OCI-LY7 (cell line): Measurements from ENCODE around the gene OLFML3.

Source experiments
- CTCF ChIP-seq: fragments of 200-600 bp; sonication (generic); conservative IDR thresholded peaks from 2 replicates; pipeline ENCODE4 v1.5.1; 2014; ENCODE audit warnings: mild to moderate bottlenecking, antibody characterized with exemption, low read length, moderate library complexity, mixed read lengths
- EZH2phosphoT487 ChIP-seq: fragments of 200-600 bp; sonication (generic); IDR thresholded peaks from 2 replicates; pipeline ENCODE4 v1.6.1; 2018; ENCODE audit warnings: low read depth, borderline replicate concordance, mild to moderate bottlenecking, mixed run types, antibody characterized with exemption, low read length, moderate library complexity, mixed read lengths

GRCh38 chr1:113990530-113990929 lies 11.3 kb downstream of the OLFML3 start:
- no peak for TF ChIP-seq CTCF
- no peak for TF ChIP-seq EZH2phosphoT487
